GM21390 (cell line): ENCODE data around the gene SLC35D1.
A peak's percentile ranks its signal among the peaks of the same experiment; 100 is the strongest.
"Not testable (repeated sequence)": the region's sequence is repeated elsewhere in the genome, so short reads cannot be mapped to it uniquely, and the experiment has no call there.

Source experiments
- ATAC-seq: cut with Tn5 transposase; IDR thresholded peaks from one replicate; pipeline ENCODE4 v1.9.1; 2021; ENCODE audit not compliant: unreplicated experiment

SLC35D1 gene

GRCh38 chr1:66993076-66993475 lies 60.9 kb downstream of the SLC35D1 start:
- ATAC-seq = no peak

GRCh38 chr1:66985835-66986234 lies 68.1 kb downstream of the SLC35D1 start:
- no peak for ATAC-seq

GRCh38 chr1:66984491-66984890 lies 69.5 kb downstream of the SLC35D1 start:
- ATAC-seq = peak; percentile 87

- ATAC-seq = peak; percentile 47
Observed at GRCh38 chr1:66982561-66983260, 71.2 kb downstream of the SLC35D1 start.

GRCh38 chr1:66981679-66982078 lies 72.3 kb downstream of the SLC35D1 start:
- no peak for ATAC-seq

GRCh38 chr1:66980745-66981367 lies 73.1 kb downstream of the SLC35D1 start:
- ATAC-seq = no peak

GRCh38 chr1:66979621-66980020 lies 74.3 kb downstream of the SLC35D1 start:
- ATAC-seq = not testable (repeated sequence)

GRCh38 chr1:66978201-66978600 lies 75.7 kb downstream of the SLC35D1 start:
- ATAC-seq = no peak

GRCh38 chr1:66968574-66968973 lies 85.4 kb downstream of the SLC35D1 start:
- ATAC-seq = no peak

GRCh38 chr1:66966188-66966873 lies 87.6 kb downstream of the SLC35D1 start:
- not testable (repeated sequence) for ATAC-seq

GRCh38 chr1:66957938-66958337 lies 96.0 kb downstream of the SLC35D1 start:
- ATAC-seq = no peak

GRCh38 chr1:66954208-66954607 lies 99.7 kb downstream of the SLC35D1 start:
- peak; percentile 73 for ATAC-seq

GRCh38 chr1:66951513-66951912 lies 102.4 kb downstream of the SLC35D1 start:
- no peak for ATAC-seq
